Skin of body (tissue), 2 donors: ENCODE results near the gene RPS6KA5. TPM values are rescaled to one million over a fixed set of nuclear protein-coding genes. Genes with fewer than 3 reads are reported as not detected.
"Not testable (repeated sequence)": the region's sequence is repeated elsewhere in the genome, so short reads cannot be mapped to it uniquely, and the experiment has no call there.

ENCODE experiments used
- DNase-seq: peaks from one replicate; lab custom pipeline; 2025; lab: John Stamatoyannopoulos, UW
- total RNA-seq: library from RNA; depleted of rRNA; stranded (reverse); fragments of >200 nt; gene quantifications from one replicate; pipeline ENCODE4 v1.2.3, GENCODE V29; 2014

RPS6KA5 gene
- total RNA-seq, 1 donor from 2014 or later, result 4.9 TPM

DNA sequence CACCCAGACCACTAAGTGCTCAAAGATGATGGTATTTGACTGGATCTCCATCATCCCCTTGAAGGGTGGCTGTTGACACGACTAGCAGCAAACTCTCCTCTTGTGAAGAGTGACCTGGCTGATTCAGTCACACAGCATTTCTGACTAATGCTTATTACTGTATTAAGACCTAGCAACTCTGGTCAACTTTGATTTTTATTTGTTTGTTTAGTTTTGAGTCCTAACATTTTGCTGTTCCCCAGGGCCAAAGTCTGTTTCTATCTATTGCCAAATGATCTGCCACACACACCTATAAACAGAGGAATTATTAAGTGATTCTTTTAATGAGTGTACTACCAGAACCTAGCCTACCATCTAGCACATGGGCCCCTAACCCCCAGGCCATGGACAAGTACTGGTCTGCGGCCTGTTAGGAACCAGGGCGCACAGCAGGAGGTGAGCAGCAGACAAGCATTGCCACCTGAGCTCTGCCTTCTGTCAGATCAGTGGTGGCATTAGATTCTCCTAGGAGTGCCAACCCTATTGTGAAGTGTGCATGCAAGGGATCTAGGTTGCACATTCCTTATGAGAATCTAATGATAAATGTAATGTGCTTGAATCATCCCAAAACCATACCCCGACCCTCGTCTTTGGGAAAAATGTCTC is 120.0 kb downstream of the RPS6KA5 start:
- no peak for DNase-seq

DNA sequence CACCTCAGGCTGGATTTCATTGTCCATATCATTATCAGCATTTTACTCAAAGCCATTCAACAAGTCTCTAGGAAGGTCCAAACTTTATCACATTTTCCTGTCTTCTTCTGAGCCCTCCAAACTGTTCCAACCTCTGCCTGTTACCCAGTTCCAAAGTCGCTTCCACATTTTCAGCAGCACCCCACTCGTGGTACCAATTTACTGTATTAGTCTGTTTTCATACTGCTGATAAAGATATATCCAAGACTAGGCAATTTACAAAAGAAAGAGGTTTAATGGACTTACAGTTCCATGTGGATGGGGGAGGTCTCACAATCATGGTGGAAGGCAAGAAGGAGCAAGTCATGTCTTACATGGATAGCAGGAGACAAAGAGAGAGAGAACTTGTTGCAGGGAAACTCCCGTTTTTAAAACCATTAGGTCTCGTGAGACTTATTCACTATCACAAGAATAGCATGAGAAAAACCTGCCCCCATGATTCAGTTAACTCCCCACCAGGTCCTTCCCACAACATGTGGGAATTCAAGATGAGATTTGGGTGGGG is 121.1 kb downstream of the RPS6KA5 start:
- DNase-seq, result not testable (repeated sequence)

DNA sequence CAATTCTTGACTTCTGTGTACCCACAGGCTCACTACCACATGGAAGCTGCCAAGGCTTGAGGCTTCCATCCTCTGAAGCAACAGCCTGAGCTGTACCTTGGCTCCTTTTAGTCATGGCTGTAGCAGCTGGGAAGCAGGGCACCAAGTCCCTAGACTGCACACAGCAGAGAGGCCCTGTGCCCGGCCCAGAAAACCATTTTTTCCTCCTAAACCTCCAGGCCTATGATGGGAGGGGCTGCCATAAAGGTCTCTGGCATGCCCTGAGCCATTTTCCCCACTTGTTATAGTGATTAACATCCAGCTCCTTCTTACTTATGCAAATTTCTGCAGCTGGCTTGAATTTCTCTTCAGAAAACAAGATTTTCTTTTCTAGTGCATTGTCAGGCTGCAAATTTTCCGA is 121.8 kb downstream of the RPS6KA5 start:
- no peak for DNase-seq

DNA sequence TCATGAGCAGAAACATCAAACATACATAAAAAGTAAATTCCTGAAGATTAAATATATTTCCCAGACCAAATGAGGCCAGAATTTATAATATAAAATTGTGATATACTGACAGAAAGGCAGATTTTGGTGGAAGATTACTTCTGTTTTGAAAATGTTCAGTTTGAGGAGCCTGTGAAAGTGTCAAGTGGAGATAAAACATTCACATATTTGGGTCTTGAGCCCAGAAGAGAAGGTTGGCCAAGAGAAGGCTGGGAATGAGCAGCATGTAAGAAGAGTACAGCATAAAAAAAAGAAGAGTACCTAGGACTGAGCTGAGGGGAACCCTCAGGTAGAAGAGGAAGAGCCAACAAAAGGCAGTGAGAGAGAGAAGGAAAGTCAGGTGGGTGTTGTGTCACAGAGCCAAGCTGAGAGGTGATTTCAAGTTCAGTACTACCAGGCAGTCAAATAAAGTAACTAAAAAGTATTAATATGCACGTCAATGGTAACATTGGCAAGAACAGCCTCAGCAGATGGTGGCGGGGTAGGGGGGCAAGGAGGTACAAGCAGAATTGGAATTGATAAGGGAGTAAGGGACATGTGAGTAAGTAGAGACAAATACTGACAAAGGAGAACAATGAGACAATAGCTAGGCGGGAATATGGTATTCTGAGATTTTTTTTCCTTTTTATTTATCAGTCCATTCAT is 123.5 kb downstream of the RPS6KA5 start:
- no peak for DNase-seq

DNA sequence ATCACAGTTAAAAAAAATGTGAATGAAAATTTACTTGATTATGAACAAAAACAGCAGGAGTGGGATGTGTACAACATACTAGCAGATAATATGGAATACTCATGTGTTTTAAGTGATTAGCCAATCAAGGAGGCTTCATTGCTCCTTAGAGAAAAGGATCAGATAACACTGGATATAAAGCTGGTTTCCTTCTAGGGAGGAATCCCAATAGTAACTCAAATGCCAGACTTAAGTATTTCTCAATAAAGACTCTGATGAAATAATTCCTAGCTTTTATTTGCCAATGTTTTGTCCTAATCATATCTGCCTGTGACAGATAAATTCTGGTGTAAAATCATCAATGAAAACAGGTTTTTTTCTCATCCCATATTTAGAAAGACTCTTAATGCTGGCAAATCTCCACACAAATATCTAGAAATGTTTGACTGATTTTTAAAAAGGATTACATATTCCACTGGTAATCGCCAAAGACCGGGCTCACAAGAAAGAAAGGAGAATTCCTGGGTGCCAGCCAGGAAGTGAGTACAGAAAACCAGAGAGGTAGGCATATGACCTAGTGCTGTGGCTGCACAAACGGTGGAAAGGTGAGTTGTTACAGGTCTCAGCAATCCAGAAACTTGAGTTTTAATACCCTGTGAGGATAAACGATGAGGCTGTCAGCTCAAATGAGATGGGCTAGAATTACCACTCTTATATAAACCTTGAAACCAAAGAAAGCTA is 135.7 kb downstream of the RPS6KA5 start:
- no peak for DNase-seq

DNA sequence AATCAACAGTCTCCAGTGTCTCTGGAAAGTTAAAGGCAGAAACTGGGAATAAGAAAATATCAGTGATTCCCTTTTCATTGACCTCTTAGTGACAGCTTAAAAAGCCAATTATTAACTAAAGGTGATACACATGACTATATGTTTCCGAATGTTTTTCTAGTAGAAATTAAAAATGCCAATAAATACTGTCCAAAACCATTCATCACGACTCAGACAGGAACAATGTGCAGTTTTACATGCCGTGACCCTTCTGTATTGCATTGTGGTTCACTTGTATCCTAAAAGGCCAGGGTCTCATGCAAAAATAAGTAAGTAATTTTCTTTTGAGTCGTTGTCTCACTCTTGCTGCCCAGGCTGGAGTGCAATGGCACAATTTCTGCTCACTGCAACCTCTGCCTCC is 138.3 kb downstream of the RPS6KA5 start:
- no peak for DNase-seq

DNA sequence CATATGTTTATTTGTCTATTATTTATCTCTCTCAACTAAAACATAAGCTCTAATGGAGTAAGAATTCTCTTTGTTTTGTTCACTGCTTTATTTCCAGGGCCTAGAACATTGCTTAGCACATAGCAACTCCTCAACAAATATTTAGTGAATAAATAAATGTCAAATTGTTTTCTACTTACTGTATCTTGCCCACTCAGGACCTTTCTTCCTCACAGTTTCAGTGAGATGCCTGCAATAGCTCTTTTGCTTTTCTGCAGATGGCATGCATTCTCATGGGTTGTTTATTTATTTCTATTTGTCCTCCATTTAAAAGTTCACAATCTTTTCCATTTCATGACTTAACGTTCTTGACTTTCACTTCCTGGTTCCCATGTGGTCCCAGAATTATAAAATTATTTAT is 149.3 kb downstream of the RPS6KA5 start:
- no peak for DNase-seq

DNA sequence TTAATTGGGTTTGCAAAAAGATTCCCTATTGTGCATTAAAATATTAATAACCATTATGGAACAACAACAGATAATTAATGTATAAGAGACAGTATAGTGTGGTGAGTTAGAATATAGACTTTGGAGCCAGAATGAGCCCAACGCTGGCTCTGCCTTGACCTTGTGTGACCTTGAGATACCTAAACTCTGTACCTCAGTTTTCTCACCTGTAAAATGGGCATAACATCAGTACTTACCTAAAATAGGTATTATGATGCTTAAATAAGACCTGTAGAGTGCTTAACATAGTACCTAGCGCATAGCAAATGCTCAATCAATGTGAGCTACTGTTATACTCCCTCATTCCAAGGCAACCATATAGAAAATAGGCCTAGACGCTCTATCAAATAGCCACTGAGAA is 153.3 kb downstream of the RPS6KA5 start:
- DNase-seq, result no peak

DNA sequence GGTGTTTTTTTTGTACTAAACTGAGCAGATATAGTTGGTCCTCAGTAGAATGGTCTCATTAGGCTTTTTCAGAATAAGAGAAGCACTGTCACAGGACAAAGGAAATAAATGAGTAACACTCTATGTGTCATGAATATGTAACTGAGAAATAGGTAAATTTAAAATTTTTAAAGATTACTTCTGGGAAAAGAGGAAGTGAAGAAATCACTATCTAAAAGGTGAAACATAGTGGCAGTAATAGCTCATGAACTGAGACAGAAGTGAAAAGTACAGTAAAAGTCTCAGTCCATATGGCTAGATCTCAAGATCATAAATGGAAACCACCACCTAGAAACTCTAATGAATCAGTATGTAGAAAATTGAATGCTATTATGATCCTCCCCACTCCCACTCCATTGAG is 154.9 kb downstream of the RPS6KA5 start:
- no peak for DNase-seq

DNA sequence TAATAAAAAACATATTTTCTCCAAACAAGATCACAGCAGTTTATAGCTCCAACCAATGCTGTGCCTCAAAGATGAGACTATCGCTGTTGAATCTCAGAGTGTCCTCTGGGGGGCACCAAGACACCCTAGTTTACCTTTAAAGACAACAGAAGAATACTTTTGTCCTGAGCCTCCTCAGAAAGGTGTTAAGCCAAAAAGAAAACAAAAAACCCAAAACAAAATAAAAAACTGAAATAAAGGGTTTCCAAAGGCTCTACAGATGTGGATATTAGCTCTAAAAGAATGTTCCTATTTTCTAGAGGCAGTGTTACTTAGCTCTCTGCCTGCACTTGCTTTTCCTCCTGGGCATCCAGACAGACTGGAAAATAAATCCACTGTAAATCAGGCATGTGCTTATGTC is 157.3 kb downstream of the RPS6KA5 start:
- DNase-seq, result peak; percentile 73

DNA sequence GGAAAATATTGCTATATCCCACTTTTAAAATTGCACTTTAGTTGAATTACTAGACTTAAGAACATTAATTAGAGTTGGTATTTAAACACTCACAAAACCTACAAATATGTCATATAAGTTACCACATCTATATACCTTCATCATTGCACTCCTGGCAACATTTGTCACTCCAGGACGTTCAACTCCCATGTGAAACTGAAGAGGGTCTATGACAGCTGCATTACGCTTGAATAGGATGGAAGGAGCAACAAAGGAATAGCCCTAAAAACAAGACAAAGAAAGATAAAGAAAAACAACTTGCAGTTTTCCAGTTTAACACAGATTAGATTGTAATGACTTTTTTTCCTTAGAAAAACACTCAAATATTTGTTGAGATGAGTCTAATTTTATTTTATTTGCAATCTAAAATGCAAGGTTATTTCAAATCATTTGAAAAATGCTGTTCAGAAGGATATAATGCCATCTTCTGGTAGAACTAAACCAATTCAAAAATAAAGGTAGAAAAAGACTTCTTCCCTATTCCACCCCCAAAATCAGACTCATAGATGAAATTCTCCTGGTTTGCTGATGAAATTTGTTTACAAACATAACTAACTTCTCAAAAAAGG is 159.9 kb downstream of the RPS6KA5 start:
- no peak for DNase-seq

DNA sequence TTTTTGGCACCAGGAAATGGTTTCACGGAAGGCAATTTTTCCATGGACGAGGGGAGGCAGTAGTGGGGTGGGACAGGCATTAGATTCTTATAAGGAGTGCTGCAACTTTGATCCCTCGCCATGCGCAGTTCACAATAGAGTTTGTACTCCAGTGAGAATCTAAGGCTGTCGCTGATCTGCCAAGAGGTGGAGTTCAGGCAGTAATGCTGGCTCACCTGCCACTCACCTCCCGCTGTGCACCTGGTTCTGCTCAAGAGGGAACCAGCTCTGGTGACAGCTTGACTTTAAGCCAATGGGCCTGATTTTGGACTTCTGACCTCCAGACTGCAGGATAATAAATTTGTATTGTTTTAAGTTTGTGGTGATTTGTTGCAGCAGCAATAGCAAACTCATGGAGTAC is 163.4 kb downstream of the RPS6KA5 start:
- DNase-seq, result no peak

DNA sequence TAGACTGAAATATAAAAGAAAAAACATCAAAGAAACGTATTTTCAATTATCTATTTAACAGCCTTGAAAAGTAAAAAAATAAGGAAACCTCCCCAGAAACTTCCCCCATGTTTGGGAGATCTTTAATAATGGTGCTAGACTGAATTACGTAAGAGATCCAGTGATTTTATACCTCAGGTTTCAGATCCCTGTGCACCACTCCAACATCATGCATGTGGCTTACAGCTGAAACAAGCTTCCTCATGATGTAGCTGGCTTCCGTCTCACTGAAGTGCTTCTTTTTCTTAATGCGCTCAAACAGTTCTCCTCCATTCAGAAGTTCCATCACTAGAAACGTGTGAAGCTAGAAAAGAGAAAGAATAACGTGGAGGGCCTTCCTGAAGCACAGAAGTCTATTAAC is 166.2 kb downstream of the RPS6KA5 start:
- no peak for DNase-seq

DNA sequence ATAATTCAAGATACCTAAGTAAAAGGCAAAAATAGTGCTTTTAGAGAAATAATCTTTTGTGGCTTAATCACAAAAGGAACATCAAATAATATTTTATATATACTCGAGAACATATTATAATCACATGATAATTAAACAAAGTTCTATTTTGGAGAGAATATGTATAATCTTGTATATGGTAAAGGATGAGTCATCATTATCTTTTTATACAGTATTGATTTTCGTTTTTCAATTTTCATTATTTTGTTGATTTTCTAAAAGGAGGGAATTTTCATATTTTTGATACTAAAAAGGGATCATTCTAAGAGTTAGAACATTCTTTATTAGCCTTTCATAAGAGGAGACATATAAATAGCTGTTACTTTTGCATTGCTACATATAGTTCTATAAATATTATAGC is 166.9 kb downstream of the RPS6KA5 start:
- DNase-seq, result no peak

DNA sequence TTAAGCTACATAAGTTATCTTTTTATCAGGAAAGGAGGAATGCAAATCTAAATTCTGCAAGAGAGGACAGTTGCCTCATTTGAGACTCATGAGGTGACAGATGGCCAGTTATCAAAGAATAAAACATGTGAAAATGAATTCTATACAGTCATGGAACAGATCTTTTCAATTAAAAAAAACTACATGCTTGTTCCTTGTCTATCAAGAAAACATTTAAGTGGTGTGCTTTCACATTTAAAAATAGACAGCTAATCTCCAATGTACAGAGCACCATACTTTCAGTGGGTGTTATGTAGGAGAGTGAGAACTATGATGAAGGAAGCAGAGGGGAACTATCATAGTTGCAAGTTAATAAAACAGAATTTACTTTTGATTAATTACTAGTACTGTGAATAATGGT is 167.5 kb downstream of the RPS6KA5 start:
- DNase-seq, result no peak

DNA sequence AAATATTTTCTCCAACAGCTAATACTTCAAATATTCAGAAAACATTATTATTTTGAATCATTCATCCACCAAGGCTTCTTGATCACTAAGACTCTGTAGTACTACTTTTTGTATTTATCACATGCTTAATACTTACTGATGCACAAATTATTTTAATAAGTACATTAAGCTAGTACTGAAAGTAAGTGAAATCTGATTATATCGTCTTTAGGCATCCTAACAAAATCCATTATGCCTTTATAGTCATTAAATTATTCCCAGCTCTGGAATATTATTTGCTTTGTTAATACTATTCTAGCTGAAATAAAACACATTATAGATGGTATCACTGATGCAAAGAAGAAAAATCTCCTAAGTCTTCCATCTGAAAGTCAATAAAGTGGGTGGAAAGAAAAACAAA is 169.1 kb downstream of the RPS6KA5 start:
- DNase-seq, result no peak

DNA sequence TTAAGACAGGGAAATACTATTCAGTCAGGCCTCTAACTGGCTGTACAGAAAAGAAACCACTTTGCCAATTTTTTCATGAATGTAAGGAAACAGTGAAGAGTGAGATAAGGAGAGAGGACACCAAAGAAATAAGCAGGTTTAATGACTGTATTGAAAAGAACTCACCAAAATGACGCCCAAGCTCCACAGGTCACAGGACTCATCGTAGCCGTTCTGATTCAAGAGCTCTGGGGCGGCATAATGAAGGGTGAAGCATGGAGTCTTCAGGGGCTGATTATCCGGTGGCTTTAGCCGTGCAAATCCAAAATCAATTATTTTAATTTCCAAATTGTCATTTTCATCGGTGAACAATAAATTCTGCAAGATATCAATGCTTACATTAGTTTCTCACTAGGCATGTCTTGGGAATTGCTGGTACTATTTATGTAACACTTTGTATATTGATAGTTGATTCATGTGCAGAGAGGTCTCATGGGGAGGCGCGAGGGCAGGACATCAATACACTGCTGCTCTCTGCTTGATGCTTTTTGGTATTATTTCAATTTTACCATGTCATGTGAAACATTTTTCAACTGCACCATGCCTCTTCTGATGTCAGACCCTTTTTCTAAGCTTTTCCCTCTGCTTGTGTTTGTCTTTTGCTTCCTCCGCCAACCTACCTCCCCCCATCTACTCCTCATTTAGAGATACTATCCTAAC is 170.0 kb downstream of the RPS6KA5 start:
- DNase-seq, result no peak

DNA sequence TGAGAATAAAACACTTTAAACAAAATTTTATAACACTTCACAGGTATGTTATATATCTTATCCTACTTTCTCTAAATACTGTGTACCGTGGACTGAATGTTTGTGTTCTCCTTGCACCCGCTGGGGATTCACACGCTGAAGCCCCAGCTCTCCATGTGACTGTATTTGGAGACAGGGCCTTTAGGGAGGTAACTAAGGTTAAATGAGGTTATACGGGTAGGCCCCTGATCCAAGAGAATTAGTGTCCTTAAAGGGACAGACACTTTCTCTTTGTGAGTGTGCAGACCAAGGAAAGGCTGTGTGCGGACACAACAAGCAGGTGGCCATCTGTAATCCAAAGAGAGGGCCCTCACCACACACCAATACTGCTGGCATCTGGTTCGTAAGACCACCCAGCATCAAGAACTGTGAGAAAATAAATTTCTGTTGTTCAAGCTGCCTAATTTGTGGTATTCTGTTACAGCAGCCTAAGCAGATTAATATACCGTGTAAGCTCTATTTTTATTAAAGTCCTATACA is 174.1 kb downstream of the RPS6KA5 start:
- DNase-seq, result no peak

DNA sequence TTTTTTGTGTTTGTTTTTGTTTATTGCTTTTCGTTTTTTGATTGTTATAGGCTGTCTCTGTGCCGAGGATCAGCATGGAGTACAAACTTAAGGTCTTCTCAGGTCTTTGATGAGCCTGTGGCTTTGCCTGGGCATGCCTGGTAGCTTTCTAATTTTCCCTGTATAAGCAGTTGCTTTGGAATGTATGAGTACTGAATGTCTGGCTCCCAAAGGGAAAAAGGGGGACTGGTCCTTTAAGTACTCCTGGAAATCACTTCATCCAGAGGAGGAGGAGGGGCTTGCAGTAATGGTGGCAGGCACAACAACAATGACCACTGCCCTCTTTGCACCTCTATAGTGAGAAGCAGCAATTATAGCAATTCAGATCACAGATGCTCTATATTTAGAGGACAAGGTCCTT is 176.7 kb downstream of the RPS6KA5 start:
- DNase-seq, result no peak

DNA sequence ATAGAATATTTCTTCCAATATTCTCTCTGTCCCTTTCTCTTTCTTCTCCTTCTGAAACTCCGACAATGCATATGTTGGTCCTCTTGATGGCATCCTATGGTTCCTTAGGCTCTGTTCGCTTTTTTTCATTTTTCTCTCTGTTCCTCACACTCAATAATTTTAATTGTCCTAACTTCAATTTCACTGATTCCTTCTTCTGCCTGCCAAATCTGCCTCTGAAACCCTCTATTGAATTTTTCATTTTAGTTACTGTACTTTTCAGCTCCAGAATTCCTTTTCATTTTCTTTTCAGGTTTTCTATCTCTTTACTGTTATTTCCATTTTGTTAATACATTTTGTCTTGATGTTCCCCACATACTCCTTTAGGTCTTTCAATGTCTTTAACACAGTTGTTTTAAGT is 177.2 kb downstream of the RPS6KA5 start:
- no peak for DNase-seq

DNA sequence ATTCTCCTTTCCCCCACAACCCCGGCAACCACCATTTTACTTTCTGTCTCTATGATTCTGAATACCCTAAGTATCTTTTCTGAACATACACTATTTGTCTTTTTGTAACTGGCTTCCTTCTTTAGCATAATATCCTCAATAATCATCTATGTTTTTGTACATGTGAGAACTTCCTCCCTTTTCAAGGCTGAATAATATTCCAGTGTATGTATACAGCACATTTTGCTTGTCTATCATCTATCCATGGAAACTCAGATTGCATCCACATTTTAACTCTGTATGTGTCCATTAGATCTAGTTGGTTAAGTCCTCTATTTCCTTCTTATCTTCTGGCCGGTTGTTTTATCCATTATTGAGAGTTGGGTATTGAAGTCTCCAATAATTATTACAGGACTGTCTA is 180.2 kb downstream of the RPS6KA5 start:
- no peak for DNase-seq
